ENCODE data around the gene ADD1. TPM values are rescaled to one million over a fixed set of nuclear protein-coding genes. Genes with fewer than 3 reads are reported as not detected.

Gene ADD1
- total and polyA plus RNA-seq, 11 donors = 179 to 275 (median 215) TPM

- no peak for TF ChIP-seq POLR2A (IDR thresholded peaks at IDR 0.05)
- TF ChIP-seq CTCF (IDR thresholded peaks at IDR 0.05) = no peak
- no peak overlapping the region for H3K4me3 ChIP-seq
- peaks cover 62 to 96% (median 87%) of the 10 kb centered on the region in 12 donors for H3K4me1 ChIP-seq
- peak overlapping the region in 11 of 12 donors; percentile 11 to 96 (median 82) for H3K27ac ChIP-seq
- ATAC-seq = no peak
- peaks cover 0 to 13% (median 0%) of the 10 kb centered on the region in 9 donors for H3K36me3 ChIP-seq
- no peaks in the 10 kb centered on the region for H3K27me3 ChIP-seq
- H3K9me3 ChIP-seq = no peaks in the 10 kb centered on the region
- peak in 4 of 5 donors; percentile 19 to 62 (median 24) for DNase-seq
- 60 to 78% (median 76%) methylated on average over 21 to 27 of the region's 27 CpGs for WGBS, 4 donors
- intact Hi-C loops (cut with DNase I) = loop anchor here in 2 of 10 donors (5.0 kb wide), 2 partner anchors 56 to 71 kb away; no protein-coding TSS in a partner anchor
Measured at GRCh38 chr4:2795893-2796848, 47.5 kb upstream of the ADD1 start.

GRCh38 chr4:2796849-2797544 lies 46.6 kb upstream of the ADD1 start:
- H3K4me1 ChIP-seq = peaks cover 65 to 100% (median 92%) of the 10 kb centered on the region in 12 donors
- intact Hi-C loops (cut with DNase I) = loop anchor here in 2 of 10 donors (5.0 kb wide), 2 partner anchors 55 to 70 kb away; no protein-coding TSS in a partner anchor

GRCh38 chr4:2797545-2798305 lies 45.9 kb upstream of the ADD1 start:
- H3K36me3 ChIP-seq = peaks cover 0 to 13% (median 0%) of the 10 kb centered on the region in 9 donors
- H3K27me3 ChIP-seq = no peaks in the 10 kb centered on the region
- H3K27ac ChIP-seq = peak overlapping the region; percentile 11 to 96 (median 87)
- TF ChIP-seq POLR2A (IDR thresholded peaks at IDR 0.05) (no peak), CTCF (IDR thresholded peaks at IDR 0.05) (no peak)
- intact Hi-C loops (cut with DNase I) = loop anchor here in 2 of 10 donors (5.0 kb wide), 2 partner anchors 55 to 70 kb away; no protein-coding TSS in a partner anchor
- no peaks in the 10 kb centered on the region for H3K9me3 ChIP-seq
- H3K4me1 ChIP-seq = peaks cover 65 to 96% (median 90%) of the 10 kb centered on the region in 12 donors
- DNase-seq (peak; percentile 37 to 80 (median 67)), ATAC-seq (peak; percentile 4 to 40 (median 11))
- 31 to 43% (median 39%) methylated on average over 12 to 23 of the region's 23 CpGs for WGBS, 4 donors
- peak overlapping the region in 4 of 12 donors; percentile 18 to 60 (median 26) for H3K4me3 ChIP-seq

More at GRCh38 chr4:2796849-2797544, 46.6 kb upstream of the ADD1 start:
- no peak overlapping the region for H3K4me3 ChIP-seq
- ATAC-seq (no peak), DNase-seq (peak in 2 of 5 donors; percentile 15 to 39)
- WGBS, 4 donors = 75 to 90% (median 87%) methylated on average over 7 to 13 of the region's 13 CpGs
- H3K27me3 ChIP-seq = no peaks in the 10 kb centered on the region
- no peaks in the 10 kb centered on the region for H3K9me3 ChIP-seq
- peaks cover 0 to 13% (median 0%) of the 10 kb centered on the region in 9 donors for H3K36me3 ChIP-seq
- H3K27ac ChIP-seq = peak overlapping the region; percentile 7 to 96 (median 86)
- TF ChIP-seq CTCF (IDR thresholded peaks at IDR 0.05) = no peak
- no peak for TF ChIP-seq POLR2A (IDR thresholded peaks at IDR 0.05)

All from heart left ventricle (tissue), 16 donors.